GM19438 (cell line): ENCODE measurements around the gene FAM193A.
"Not testable (repeated sequence)": the region's sequence is repeated elsewhere in the genome, so short reads cannot be mapped to it uniquely, and the experiment has no call there.

Experiments
- ATAC-seq: cut with Tn5 transposase; IDR thresholded peaks from one replicate; pipeline ENCODE4 v1.9.1; 2021; ENCODE audit warnings: low read depth; ENCODE audit not compliant: unreplicated experiment

Gene FAM193A

GRCh38 chr4:2716236-2716635, 179.8 kb downstream of the FAM193A start:
- no peak for ATAC-seq

DNA sequence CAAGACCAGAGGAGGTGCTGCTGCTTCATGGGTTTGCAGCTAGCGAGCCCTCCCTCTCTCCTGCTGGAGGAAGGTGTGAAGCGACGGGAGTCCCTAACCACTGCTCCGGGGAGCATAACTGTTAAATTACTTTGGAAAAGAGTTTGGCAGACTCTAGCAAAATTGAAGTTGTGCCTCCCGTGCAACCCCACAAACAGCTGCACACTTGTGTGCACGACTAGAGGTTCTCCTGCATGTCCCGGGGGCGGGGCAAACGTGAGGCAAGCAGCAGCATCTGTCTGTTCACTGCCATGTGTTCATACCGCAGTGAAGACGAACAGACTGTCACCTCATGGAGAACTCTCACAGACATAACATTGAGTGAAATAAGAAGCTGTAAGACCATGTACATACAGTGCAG, 185.1 kb downstream of the FAM193A start:
- no peak for ATAC-seq

DNA sequence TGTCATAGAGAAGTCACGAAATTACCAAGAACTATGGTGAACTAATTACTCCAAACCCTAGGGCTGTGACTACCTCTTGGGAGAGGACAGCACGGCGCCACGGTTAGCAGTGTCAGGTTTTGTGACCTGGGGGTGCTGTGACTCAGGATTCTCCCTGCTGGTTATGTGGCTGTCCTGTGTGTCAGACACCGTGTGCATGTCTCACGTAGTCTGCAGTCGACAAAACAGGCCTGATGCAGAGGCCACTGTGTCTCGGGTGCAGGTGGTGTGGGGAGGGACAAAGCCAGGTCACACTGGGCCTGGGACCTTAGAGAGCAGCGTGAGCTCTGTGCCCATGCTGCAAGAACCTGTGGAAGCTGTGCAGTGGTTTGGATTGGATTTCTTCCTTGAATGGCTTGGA, 185.6 kb downstream of the FAM193A start:
- no peak for ATAC-seq

GRCh38 chr4:2723751-2724150, 187.3 kb downstream of the FAM193A start:
- ATAC-seq = no peak

GRCh38 chr4:2725380-2725779, 188.9 kb downstream of the FAM193A start:
- ATAC-seq = no peak

DNA sequence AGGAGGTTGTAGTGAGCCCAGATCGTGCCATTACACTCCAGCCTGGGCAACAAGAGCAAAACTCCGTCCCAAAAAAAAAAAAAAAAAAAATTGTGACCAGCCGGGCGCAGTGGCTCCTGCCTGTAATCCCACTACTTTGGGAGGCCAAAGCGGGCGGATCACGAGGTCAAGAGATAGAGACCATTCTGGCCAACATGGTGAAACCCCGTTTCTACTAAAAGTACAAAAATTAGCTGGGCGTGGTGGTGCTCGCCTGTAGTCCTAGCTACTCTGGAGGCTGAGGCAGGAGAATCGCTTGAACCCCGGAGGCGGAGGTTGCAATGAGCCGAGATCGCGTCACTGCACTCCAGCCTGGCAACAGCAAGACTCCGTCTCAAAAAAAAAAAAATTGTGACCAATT, 190.4 kb downstream of the FAM193A start:
- ATAC-seq = not testable (repeated sequence)

- ATAC-seq = no peak
Measured at GRCh38 chr4:2728221-2728620, 191.8 kb downstream of the FAM193A start.

DNA sequence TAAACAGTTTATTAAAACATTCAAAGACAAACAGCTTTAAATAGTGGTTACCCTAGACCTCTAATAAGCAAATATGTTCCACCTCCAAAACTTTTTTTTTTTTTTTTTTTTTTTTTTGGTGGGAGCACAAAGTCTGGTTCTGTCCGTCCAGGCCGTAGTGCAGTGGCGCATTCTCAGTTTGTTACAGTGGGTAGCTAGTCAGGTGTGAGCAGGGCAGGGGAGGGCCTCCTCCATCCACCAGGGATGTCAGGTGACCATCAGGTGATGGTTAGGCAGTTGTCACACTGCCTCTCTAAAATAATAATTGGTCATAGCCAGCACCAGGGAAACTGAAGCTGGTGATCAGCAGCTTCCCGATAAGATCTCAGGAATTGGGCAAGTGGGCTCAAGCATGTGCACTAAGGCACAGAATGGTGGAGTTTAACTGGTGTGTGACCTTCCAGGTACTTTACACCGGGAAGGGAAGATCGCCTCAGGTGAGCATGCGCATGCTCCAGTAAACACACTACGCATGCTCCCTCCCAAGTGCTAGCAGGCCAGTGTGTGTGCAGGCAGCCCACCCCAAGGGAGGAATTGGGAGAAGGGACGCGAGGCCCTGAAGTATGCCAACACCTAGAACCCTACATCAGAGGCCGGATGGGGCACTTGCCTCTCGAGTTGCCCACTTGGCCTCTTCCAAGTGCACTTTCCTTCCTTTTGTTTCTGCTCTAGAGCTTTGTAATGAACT, 192.5 kb downstream of the FAM193A start:
- no peak for ATAC-seq

- ATAC-seq = no peak
Measured at GRCh38 chr4:2729533-2729875, 193.1 kb downstream of the FAM193A start.

DNA sequence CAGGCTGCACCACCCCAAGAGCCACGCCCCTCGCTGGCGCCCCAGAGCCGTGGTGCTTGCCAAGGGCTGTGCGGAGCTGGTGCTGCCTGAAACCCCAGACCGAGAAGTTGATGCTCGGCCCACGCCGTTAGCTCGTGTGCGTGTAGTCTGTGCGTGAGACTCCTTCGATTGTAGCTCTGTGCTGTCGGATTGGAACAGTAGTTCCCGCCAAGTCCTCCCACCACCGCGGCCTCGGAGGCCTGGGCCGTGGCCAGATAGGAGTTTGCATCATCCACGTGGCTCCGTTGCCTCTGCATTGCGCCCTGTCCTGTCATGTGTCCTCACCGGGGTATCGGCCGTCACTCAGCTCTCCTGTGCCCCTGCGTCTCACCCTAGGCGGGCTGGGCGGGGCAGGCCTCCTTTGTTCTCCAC, 195.5 kb downstream of the FAM193A start:
- ATAC-seq = no peak

- ATAC-seq = no peak
Measured at GRCh38 chr4:2732526-2732925, 196.1 kb downstream of the FAM193A start.

DNA sequence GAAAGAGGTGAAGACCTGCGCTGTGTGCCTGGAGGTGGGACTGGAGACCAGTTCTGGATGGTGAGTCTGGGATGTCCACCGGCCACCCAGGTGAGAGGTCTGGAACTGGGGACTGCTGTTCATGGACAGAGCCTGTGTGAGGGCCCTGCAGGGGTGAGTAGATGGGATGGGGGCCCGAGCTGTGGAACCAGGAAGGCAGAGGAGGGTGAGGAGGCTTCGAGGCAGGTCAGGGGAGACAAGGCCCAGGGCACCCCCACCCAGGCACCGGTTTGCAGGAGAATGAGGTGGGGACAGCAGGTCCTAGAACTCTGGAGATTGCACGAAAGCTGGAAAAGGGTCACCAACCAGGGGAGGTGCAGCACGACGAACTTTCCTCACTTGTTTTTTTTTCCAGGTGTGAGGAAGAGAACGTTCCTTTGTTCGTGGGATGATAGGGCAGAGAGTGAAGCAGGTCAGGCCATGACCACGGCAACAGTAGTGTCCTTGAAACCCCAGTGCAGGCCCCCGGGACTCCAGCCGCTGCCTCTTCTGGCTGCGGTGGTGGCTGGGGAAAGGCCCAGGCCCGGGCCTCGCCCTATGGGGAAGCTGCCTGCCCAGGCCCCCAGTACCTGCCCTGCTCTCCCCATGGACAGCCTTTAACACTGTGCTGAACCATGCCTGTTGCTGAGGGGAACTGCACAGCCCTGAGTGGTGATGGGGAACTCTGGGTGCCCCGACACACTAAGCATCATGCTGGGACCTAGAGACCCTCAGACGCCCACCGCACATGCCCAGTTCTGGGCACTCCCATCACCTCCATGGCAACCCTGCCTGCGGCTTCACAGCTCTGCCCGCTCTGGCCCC, 196.8 kb downstream of the FAM193A start:
- no peak for ATAC-seq

DNA sequence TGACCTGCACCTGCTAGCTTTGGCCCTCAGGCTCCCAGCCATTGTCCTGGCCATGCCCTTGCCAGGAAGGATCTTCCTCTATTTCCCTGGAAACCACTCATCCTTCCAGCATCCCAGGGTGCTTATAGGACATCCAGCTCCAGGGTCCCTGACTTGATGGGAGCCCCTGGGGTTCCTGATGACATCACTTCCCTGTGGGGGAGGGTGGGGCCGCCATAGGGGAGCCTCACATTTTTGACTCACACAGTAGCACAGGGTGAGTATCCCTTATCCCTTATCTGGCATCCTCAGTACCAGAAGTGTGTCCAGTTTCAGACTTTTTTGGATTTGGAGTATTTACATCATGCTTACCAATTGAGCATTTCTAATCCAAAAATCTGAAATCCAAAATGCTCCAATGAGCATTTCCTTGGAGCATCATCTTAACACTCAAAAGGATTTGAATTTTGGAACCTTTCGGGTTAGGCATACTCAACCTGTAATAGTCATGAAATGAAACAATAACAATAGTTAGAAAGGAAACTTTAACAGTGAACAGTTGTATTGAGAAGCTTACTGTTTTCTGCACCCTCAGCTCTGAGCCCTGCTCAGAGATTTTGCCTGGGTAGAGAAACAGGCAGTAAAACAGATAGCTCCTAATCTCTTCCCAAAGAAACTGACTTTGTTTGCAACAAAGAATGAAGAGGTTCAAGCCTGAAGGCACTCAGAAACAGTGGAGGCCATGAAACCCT, 197.6 kb downstream of the FAM193A start:
- no peak for ATAC-seq

DNA sequence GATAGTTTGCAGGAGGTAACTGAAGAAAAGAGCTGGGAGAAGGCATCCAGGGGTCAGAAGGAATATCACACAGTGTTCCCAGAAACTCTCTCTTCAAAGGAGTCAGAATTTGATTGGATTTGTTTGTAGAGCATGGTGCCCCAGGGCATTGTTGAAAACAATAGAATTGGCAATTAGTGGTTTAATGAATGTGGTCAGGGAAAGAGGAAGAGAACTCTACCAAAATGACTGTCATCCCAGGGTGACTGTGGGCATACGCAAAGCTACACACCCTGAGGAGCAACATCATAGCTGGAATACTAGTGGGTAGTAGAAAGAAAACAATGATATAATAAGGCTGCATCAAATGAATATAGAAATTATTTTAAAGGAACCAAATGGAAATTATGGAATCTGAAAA, 198.2 kb downstream of the FAM193A start:
- no peak for ATAC-seq

- ATAC-seq = no peak
Measured at GRCh38 chr4:2735869-2736268, 199.4 kb downstream of the FAM193A start.

DNA sequence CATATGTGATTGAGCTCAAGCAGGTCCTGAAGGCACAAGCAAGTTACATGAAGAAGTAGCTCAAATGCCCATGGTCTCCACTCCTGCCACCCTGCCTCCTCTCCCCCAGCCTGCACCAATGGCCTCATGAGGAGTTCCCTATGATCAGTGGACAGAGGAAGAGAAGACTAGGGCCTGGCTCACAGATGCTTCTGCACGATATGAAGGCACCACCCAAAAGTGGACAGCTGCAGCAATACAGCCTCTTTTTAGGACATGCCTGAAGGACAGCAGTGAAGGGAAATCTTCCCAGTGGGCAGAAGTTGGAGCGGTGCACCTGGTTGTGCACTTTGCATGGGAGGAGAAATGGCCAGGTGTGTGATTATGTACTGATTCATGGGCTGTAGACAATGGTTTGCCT, 201.8 kb downstream of the FAM193A start:
- not testable (repeated sequence) for ATAC-seq

- ATAC-seq = no peak
Measured at GRCh38 chr4:2741626-2742025, 205.2 kb downstream of the FAM193A start.

- ATAC-seq = no peak
Measured at GRCh38 chr4:2742081-2742822, 205.8 kb downstream of the FAM193A start.

- no peak for ATAC-seq
Measured at GRCh38 chr4:2742823-2743517, 206.5 kb downstream of the FAM193A start.
